ENCODE measurements around the gene PDCD10. TPM values are rescaled to one million over a fixed set of nuclear protein-coding genes. Genes with fewer than 3 reads are reported as not detected.

Gene PDCD10
- total RNA-seq, 1 donor from 2014 or later = 54.1 TPM

- DNase-seq = no peak
Observed at GRCh38 chr3:167733961-167734497, 663 bp downstream of the PDCD10 start.

GRCh38 chr3:167732313-167733065 lies 2.2 kb downstream of the PDCD10 start:
- DNase-seq = no peak

GRCh38 chr3:167731393-167731792 lies 3.3 kb downstream of the PDCD10 start:
- DNase-seq = no peak

- no peak for DNase-seq
Observed at GRCh38 chr3:167729591-167729990, 5.1 kb downstream of the PDCD10 start.

GRCh38 chr3:167728632-167729323 lies 5.9 kb downstream of the PDCD10 start:
- no peak for DNase-seq

GRCh38 chr3:167728176-167728575 lies 6.5 kb downstream of the PDCD10 start:
- no peak for DNase-seq

GRCh38 chr3:167723872-167724271 lies 10.8 kb downstream of the PDCD10 start:
- no peak for DNase-seq

GRCh38 chr3:167723025-167723512 lies 11.6 kb downstream of the PDCD10 start:
- no peak for DNase-seq

- DNase-seq = no peak
Observed at GRCh38 chr3:167718582-167718981, 16.1 kb downstream of the PDCD10 start.

- no peak for DNase-seq
Observed at GRCh38 chr3:167716920-167717319, 17.8 kb downstream of the PDCD10 start.

GRCh38 chr3:167714871-167715270 lies 19.8 kb downstream of the PDCD10 start:
- DNase-seq = no peak

GRCh38 chr3:167712445-167712844 lies 22.2 kb downstream of the PDCD10 start:
- no peak for DNase-seq

- DNase-seq = no peak
Observed at GRCh38 chr3:167711439-167711838, 23.3 kb downstream of the PDCD10 start.

GRCh38 chr3:167710552-167710951 lies 24.1 kb downstream of the PDCD10 start:
- no peak for DNase-seq

GRCh38 chr3:167709690-167710089 lies 25.0 kb downstream of the PDCD10 start:
- no peak for DNase-seq

GRCh38 chr3:167705840-167706239 lies 28.9 kb downstream of the PDCD10 start:
- DNase-seq = no peak

GRCh38 chr3:167700926-167701325 lies 33.8 kb downstream of the PDCD10 start:
- DNase-seq = no peak

- DNase-seq = no peak
Observed at GRCh38 chr3:167700046-167700445, 34.6 kb downstream of the PDCD10 start.

- no peak for DNase-seq
Observed at GRCh38 chr3:167694121-167694520, 40.6 kb downstream of the PDCD10 start.

- no peak for DNase-seq
Observed at GRCh38 chr3:167691366-167691765, 43.3 kb downstream of the PDCD10 start.

GRCh38 chr3:167684388-167684993 lies 50.2 kb downstream of the PDCD10 start:
- DNase-seq = peak; percentile 4

GRCh38 chr3:167679526-167679925 lies 55.2 kb downstream of the PDCD10 start:
- DNase-seq = no peak

- no peak for DNase-seq
Observed at GRCh38 chr3:167675848-167676247, 58.8 kb downstream of the PDCD10 start.
